ENCODE data around the gene CYGB.

Gene CYGB

DNA sequence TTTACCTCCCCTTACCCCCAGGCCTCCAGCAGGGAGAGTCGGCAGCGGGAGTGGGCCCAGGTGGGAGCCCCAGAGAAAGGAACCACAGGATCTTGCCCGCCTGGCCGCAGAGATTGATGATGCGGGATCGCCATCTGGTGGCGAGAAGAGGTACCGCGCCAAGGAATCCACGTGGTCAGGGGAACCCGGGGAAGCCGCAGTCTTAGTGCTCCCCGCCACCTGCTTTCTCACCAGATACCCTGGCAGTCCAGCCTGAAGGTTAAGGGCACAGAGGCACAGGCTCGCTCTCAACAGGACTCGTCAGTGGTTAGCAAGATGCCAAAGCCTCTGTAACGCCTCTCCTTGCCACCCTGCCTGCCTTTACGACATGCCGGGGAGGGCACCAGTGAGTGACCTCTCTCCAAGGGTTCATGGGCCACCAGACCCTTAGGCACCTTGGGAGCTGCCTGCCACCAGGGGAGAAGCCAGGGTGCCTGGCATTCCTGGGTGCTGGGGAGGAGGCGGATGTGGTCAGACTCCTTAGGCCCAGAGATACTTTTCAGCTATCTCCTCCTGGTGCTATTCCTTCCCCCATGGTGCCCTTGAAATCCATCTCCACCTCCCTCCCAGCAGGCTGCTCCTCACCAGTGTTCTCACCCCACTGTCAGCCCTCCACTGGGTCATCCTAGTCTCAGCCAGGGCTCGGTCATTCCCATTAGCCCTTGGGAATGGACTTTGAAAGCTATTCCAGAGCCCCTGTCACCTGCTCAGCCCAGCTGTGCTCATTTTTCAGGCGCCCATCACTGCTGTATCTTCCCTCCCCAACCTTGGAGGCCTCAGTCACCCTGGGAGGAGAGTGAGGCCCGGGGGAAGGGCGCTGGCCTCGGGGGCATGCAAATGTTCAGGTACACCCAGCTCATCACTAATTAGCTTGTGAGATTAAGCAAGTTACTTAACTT is 30.8 kb downstream of the CYGB start:
- peak; percentile 95 to 99 for DNase-seq (ENCODE audit: low spot score in 2 of 2)
- H3K27me3 Mint-ChIP-seq, result peaks cover 2% of the 10 kb centered on the region
- peaks cover 18% of the 10 kb centered on the region for H3K4me1 Mint-ChIP-seq
- ATAC-seq (ENCODE audit: low read depth), result peak; percentile 83
- no peaks in the 10 kb centered on the region for H3K36me3 Mint-ChIP-seq
- no peaks in the 10 kb centered on the region for H3K9me3 Mint-ChIP-seq
- H3K4me3 Mint-ChIP-seq, result no peak overlapping the region
- no peak overlapping the region for H3K27ac Mint-ChIP-seq

DNA sequence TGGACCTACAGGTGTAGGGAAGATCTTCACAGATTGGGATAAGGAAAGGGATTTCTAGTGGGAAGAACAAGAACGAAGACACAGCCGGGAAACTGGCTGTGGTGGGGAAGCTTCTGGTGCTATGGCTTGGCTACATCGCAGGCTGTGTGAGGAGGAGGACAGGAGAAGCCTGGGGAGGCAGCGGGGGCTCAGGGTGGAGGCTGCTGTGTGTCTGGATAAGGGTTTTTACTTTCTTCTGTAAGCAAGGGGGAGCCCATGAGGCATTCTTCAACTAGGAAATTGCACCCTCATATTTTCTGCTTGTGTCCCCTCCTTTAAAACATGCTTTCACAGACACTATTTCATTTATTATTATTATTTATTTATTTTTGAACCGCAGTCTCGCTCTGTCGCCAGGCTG is 33.4 kb downstream of the CYGB start:
- Mint-ChIP-seq H3K36me3 (peaks cover 7% of the 10 kb centered on the region), H3K27me3 (peaks cover 2% of the 10 kb centered on the region), H3K9me3 (no peaks in the 10 kb centered on the region), H3K27ac (no peak overlapping the region), H3K4me1 (peaks cover 21% of the 10 kb centered on the region), H3K4me3 (peak overlapping the region; percentile 3)
- peak; percentile 10 for ATAC-seq (ENCODE audit: low read depth)
- no peak for DNase-seq (ENCODE audit: low spot score in 2 of 2)

DNA sequence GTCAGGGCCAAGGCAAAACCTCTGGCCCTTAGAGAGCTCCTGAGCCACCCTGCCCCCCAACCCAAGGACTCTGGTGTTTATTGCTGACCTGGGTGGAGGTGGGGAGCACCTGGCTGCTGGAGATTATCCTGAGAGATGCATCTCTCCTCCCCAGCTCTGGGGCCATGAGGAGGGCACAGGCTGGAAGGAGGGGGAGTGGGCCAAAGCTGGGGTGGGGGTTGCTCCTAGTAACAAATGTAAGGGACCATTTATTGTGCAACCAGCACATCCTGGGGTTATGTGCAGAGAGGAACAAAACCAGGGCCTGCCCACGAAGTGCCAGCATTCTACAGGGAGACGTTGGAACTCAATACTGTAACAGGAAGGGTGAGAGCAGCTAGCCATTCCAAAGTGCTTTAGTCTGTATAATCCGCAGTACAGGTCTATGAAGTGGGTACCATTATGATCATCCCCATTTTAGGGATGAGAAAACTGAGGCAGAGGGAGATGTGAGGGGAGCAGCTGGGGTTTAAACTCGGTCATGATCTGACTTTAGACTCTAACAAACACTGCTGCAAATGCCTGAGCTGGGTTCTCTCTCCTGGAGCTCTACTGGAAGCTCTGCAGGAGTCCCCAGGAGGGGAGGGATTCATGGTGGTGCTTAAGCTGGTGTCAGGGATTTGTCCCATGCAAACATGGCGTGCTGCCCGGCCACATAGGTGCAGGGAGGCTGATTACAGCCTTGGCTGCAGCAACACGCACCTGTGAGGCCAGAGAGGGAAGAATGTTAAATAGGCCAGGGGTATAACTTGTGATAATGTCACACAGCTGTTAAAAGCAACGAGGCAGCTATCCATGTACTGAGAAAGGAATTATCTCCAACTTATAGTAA is 34.9 kb downstream of the CYGB start:
- no peaks in the 10 kb centered on the region for H3K27me3 Mint-ChIP-seq
- ATAC-seq (ENCODE audit: low read depth), result no peak

DNA sequence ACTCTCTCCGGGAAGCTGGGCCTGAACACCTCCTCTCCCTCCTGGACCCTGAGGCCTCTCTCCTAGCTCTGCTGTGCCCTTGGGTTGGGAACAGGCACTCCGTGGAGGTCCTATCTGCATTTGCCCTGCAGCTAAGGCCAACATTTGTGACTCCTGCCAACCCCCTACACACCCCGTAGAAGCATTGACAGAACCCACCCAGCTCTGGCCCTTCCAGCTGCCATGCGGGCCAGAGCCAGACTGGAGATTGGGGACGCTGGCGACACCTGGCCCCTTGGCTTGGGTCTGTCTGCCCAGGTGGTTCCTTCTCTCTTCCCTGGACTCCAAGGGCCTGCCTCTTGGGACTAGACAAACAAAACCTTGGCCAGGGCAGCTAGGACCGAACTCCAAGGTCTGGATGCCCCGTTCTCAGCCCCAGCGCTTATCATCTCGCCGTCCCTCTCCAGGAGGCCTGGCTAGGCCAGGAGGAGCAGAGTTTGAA is 35.6 kb downstream of the CYGB start:
- no peaks in the 10 kb centered on the region for H3K9me3 Mint-ChIP-seq
- peaks cover 12% of the 10 kb centered on the region for H3K36me3 Mint-ChIP-seq
- H3K27ac Mint-ChIP-seq, result peak overlapping the region; percentile 90
- DNase-seq (ENCODE audit: low spot score in 2 of 2), result no peak
- no peak for ATAC-seq (ENCODE audit: low read depth)
- H3K4me1 Mint-ChIP-seq, result peaks cover 41% of the 10 kb centered on the region
- H3K27me3 Mint-ChIP-seq, result no peaks in the 10 kb centered on the region
- H3K4me3 Mint-ChIP-seq, result peak overlapping the region; percentile 100

More for the DNA sequence above, 34.9 kb downstream of the CYGB start:
- no peak for DNase-seq (ENCODE audit: low spot score in 2 of 2)
- peak overlapping the region; percentile 100 for H3K4me3 Mint-ChIP-seq
- peaks cover 12% of the 10 kb centered on the region for H3K36me3 Mint-ChIP-seq
- H3K9me3 Mint-ChIP-seq, result no peaks in the 10 kb centered on the region
- peaks cover 34% of the 10 kb centered on the region for H3K4me1 Mint-ChIP-seq
- peak overlapping the region; percentile 90 for H3K27ac Mint-ChIP-seq

DNA sequence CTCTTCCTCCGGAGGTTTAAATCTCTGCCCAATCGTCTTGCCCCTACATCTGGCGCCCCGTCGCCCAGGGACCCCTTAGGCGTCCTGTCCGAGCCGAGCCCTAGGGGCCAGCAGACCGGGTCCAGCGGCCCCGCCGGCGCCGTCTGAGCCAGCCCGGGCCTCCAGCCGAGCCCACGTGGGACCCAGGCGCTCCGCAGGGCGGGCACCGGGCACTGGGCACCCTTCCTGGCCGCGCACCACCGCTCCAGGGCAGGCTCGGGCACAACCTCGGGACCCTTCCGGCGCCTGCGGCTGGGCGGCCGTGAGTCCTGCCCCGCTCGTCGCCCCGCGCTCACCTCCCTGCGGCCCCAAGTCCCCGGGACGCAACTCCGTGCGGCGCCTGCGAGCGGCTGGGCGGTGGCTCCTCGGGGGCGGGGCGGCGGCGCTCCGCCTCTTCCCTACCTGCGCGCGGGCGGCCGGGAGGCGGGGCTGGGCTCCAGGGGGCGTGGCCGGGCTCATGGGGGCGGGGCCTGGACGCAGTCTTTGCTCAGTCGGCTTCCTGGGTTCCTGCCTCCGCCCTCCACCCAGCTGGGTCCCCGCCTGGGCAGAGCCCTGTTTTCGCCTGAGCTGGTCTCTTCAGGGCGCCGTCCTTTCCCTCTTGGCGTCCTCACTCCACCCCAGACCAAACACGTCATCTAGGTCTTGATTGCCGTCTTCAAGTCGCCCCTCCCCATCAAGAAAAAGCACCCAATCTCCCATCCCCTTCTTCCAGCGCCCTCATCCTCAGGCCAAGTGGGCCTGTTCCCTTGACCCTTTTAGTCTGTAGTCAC is 36.3 kb downstream of the CYGB start, which contains the start of gene RHBDF2:
RHBDF2 (minus strand) TSS at position 406 of the 809 bp plus-strand sequence. CDS start 19,899 bp downstream, outside the sequence.
- Mint-ChIP-seq H3K4me3 (peak within 1 kb of the TSS; percentile 100), H3K27me3 (no peaks in the 10 kb centered on the region), H3K36me3 (peaks cover 12% of the 10 kb centered on the region), H3K4me1 (peaks cover 41% of the 10 kb centered on the region), H3K27ac (peak within 1 kb of the TSS; percentile 90), H3K9me3 (no peaks in the 10 kb centered on the region)
- ATAC-seq (ENCODE audit: low read depth), result peak; percentile 82
- DNase-seq (ENCODE audit: low spot score in 2 of 2), result peak; percentile 99 to 100

DNA sequence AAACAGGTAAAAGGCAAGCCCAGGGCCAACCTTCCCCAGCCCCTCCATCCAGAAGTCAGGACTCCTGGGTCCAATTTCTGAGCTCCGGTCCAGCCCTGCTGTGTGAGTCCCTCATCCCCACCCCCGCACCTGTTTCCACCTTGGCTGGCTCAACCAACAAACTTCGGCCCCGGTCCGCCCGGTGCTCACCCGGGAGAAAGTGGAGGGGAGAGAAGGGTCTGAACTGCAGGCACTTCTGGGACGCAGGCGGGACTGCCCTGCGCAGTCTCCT is 36.8 kb downstream of the CYGB start:
- DNase-seq (ENCODE audit: low spot score in 2 of 2) (no peak), ATAC-seq (ENCODE audit: low read depth) (peak; percentile 4)
- Mint-ChIP-seq H3K4me3 (peak overlapping the region; percentile 100), H3K36me3 (peaks cover 12% of the 10 kb centered on the region), H3K27me3 (no peaks in the 10 kb centered on the region), H3K4me1 (peaks cover 43% of the 10 kb centered on the region), H3K9me3 (no peaks in the 10 kb centered on the region), H3K27ac (peak overlapping the region; percentile 87)

DNA sequence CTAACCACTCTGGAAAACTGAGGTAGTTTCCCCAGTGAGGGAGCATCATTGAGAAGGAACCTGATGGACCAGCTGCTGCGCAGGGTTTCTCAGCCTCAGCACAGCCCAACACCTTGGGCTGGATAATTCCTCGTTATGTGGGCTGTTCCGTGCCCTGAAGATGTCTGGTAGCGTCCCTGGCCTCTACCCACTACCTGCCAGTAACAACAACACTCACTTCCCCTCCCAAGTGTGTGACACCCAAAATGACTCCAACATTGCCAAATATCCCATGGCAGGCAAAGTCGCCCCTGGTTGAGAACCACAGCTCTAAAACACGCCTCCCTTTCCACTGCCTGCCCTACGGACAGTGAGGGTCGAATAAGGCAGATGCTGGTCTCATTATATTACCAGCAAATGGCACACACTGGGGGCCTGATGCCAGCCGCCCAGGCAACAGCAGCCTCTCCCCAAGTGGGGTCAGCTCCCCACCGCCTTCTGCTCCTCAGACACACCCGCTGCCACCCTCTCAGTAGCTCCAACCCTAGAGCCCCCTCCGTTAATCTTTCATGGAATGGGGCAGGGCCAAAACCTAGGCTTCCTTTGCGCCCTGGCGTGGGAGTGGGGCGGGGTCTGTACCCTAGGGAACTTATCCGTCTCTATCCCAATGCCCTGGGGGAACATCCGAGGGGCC is 37.3 kb downstream of the CYGB start:
- Mint-ChIP-seq H3K4me3 (peak overlapping the region; percentile 100), H3K36me3 (peaks cover 12% of the 10 kb centered on the region), H3K27me3 (no peaks in the 10 kb centered on the region), H3K9me3 (no peaks in the 10 kb centered on the region), H3K4me1 (peaks cover 45% of the 10 kb centered on the region), H3K27ac (peak overlapping the region; percentile 87)
- ATAC-seq (ENCODE audit: low read depth) (no peak), DNase-seq (ENCODE audit: low spot score in 2 of 2) (no peak)

DNA sequence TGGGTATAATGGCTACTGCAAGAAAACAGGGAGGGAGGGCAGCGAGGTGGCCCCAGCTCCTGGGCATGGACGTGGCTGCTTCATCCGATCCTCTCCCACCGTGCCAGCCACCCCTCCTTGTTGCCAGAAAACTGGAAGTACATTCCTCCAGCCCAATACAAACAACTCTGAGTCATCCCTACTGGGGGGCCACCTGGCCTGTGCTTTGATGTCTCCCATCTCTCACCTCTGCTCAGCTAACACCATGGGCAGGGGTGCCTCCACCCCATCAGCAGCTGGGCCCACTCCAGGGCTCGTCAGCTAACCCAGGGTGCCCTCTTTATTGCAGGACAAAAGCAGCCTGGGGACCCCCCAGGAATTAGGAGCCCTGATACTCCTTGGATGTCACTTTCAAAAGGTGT is 38.2 kb downstream of the CYGB start:
- no peak for DNase-seq (ENCODE audit: low spot score in 2 of 2)
- H3K9me3 Mint-ChIP-seq, result no peaks in the 10 kb centered on the region
- peaks cover 12% of the 10 kb centered on the region for H3K36me3 Mint-ChIP-seq
- no peak for ATAC-seq (ENCODE audit: low read depth)
- no peaks in the 10 kb centered on the region for H3K27me3 Mint-ChIP-seq
- peaks cover 48% of the 10 kb centered on the region for H3K4me1 Mint-ChIP-seq
- H3K27ac Mint-ChIP-seq, result peak overlapping the region; percentile 87
- H3K4me3 Mint-ChIP-seq, result peak overlapping the region; percentile 100

DNA sequence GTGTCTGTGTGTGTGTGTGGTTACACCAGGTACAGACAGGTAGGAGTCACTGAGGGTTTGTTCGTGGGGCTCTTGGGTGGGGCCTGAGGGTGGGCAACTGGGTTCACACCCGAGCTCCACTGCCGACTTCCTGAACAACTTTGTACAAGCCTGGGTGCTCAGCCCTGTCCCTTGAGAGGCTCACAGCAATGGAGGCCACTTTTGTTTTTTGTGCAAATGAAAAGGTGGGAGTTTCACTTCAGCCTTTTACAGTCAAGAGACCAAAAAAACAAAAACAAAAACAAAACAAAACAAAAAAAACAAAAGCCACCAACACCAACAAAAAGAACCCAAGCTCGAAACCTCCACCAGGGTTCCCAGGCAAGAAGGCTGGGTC is 38.6 kb downstream of the CYGB start:
- DNase-seq (ENCODE audit: low spot score in 2 of 2), result no peak
- Mint-ChIP-seq H3K4me1 (peaks cover 46% of the 10 kb centered on the region), H3K36me3 (peaks cover 12% of the 10 kb centered on the region), H3K4me3 (peak overlapping the region; percentile 100), H3K27me3 (no peaks in the 10 kb centered on the region), H3K9me3 (no peaks in the 10 kb centered on the region), H3K27ac (peak overlapping the region; percentile 87)
- peak; percentile 40 for ATAC-seq (ENCODE audit: low read depth)

DNA sequence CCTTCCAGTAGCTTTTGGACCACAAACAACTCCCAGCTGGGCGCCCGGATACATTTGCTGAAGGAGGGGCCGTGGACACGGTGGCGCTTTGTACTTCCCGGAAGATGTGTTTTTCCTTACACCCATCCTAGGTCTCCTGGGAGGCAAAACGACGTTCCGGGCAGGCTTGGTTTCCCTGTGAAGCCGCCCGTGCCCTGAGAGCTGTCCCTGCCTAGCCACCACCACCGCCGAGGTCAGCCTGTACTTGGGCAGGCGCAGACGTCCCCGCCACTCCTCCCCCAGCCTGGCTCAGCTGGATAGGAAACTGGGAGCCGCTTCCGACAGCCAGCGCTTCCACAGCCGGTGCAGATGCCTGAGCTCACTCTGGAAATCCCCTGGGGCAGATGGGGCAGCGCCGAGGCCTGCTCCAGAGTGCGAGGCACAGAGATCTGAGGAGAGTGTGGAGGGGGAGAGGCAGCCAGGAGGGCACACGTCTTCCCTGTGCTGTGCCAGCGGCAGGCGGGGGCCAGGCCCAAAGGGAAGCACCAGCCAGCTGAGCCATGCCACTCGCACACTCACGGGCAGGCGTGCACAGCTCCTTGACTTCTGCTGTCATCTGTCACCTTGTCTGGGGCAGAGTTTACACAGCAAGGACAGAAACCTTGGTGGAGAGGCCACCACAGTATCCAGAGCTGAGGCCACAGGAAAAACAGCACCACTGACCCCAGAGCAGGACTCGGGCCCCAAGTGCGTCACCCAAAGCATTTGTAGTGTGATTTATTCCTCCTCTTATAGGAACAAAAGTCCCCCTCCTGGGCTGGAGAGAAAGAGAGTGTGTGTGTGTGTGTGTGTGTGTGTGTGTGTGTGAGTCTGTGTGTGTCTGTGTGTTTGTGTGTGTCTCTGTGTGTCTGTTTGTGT is 39.3 kb downstream of the CYGB start:
- DNase-seq (ENCODE audit: low spot score in 2 of 2) (no peak), ATAC-seq (ENCODE audit: low read depth) (peak; percentile 7)
- Mint-ChIP-seq H3K27me3 (no peaks in the 10 kb centered on the region), H3K9me3 (no peaks in the 10 kb centered on the region), H3K36me3 (peaks cover 12% of the 10 kb centered on the region), H3K27ac (peak overlapping the region; percentile 87), H3K4me1 (peaks cover 51% of the 10 kb centered on the region), H3K4me3 (peak overlapping the region; percentile 100)

DNA sequence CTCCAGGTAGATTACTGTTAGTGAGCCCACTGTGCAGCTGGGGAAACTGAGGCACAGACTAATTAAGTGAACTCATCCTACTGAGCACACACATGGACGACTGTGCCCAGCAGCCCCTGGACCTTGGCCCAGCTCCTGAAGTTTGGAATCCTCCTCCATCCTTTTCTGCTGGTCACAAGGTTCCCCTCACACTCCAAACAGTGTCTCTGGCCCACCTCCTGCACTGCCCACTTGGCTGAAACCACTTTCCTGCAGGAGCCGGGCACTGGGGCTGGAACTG is 39.9 kb downstream of the CYGB start:
- peaks cover 13% of the 10 kb centered on the region for H3K36me3 Mint-ChIP-seq
- H3K9me3 Mint-ChIP-seq, result no peaks in the 10 kb centered on the region
- H3K4me1 Mint-ChIP-seq, result peaks cover 54% of the 10 kb centered on the region
- peak overlapping the region; percentile 87 for H3K27ac Mint-ChIP-seq
- no peak for DNase-seq (ENCODE audit: low spot score in 2 of 2)
- H3K4me3 Mint-ChIP-seq, result peak overlapping the region; percentile 100
- no peak for ATAC-seq (ENCODE audit: low read depth)
- H3K27me3 Mint-ChIP-seq, result no peaks in the 10 kb centered on the region

DNA sequence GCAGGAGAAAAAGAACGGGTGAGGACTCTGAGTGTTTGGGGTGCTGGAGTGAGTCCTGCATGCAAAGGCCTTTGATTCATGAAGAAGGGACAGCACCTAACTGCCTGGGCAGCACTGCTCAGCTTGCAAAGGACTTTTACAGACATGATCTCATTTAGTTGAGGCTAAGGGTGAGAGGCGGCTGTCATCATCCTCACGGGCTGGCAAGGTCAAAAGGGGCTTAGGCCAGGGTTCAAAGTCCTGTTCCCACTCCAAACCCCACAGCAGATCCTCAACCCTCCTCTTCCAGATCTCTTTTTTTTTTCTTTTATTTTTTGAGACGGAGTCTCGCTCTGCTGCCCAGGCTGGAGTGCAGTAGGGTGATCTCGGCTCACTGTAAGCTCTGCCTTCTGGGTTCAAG is 41.0 kb downstream of the CYGB start:
- H3K9me3 Mint-ChIP-seq, result no peaks in the 10 kb centered on the region
- peak overlapping the region; percentile 87 for H3K27ac Mint-ChIP-seq
- H3K36me3 Mint-ChIP-seq, result peaks cover 13% of the 10 kb centered on the region
- DNase-seq (ENCODE audit: low spot score in 2 of 2) (no peak), ATAC-seq (ENCODE audit: low read depth) (no peak)
- H3K4me1 Mint-ChIP-seq, result peaks cover 54% of the 10 kb centered on the region
- H3K4me3 Mint-ChIP-seq, result peak overlapping the region; percentile 100
- H3K27me3 Mint-ChIP-seq, result no peaks in the 10 kb centered on the region

Measured in memory B cell (primary cell).